ENCODE measurements around the gene GSG1L. TPM values are rescaled to one million over a fixed set of nuclear protein-coding genes. Genes with fewer than 3 reads are reported as not detected.

Gene GSG1L

GRCh38 chr16:27738596-27738995, 324.9 kb downstream of the GSG1L start:
- H3K9ac ChIP-seq (ENCODE audit: low read length): no peak overlapping the region
- no peak overlapping the region for H3K4ac ChIP-seq (ENCODE audit: low read depth in 1 of 2, low read length in 2 of 2)
- H3K18ac ChIP-seq (ENCODE audit: low read depth in 1 of 2, low read length in 2 of 2): no peak overlapping the region
- H3K23ac ChIP-seq (ENCODE audit: low read length in 2 of 2): no peak overlapping the region
- H3K27me3 ChIP-seq (ENCODE audit: control insufficient read depth in 1 of 2, insufficient read depth in 1 of 2, low read length in 2 of 2): no peaks in the 10 kb centered on the region
- H3K14ac ChIP-seq (ENCODE audit: low read length in 2 of 2): no peak overlapping the region
- H2BK120ac ChIP-seq (ENCODE audit: low read depth, low read length): no peak overlapping the region
- H3K36me3 ChIP-seq (ENCODE audit: control insufficient read depth in 1 of 2, insufficient read depth in 2 of 2, low read depth in 1 of 2, low read length in 2 of 2): peaks cover 23 to 26% of the 10 kb centered on the region in 2 experiments
- H3K4me1 ChIP-seq (ENCODE audit: control insufficient read depth, insufficient read depth, low read depth, low read length): peaks cover 6% of the 10 kb centered on the region
- H3K9me3 ChIP-seq (ENCODE audit: control insufficient read depth, low read length): no peaks in the 10 kb centered on the region
- no peak overlapping the region for H2BK15ac ChIP-seq (ENCODE audit: low read depth, poor library complexity, severe bottlenecking)
- H3K4me2 ChIP-seq (ENCODE audit: low read length, poor library complexity, severe bottlenecking): no peak overlapping the region
- WGBS: 94% methylated on average over 11 of the region's 11 CpGs
- no peak overlapping the region for H2AK5ac ChIP-seq (ENCODE audit: low read length, severe bottlenecking)
- no peak overlapping the region for H2BK5ac ChIP-seq (ENCODE audit: low read depth, low read length, poor library complexity, severe bottlenecking)
- H4K91ac ChIP-seq (ENCODE audit: low read length): no peak overlapping the region
- no peak overlapping the region for H3K27ac ChIP-seq (ENCODE audit: low read length, poor library complexity, severe bottlenecking)
- H4K8ac ChIP-seq (ENCODE audit: low read length): no peak overlapping the region
- H3K79me1 ChIP-seq (replicated peaks; ENCODE audit: low read length, poor library complexity, severe bottlenecking): peaks cover 2% of the 10 kb centered on the region
- no peak overlapping the region for H3K4me3 ChIP-seq (ENCODE audit: insufficient read depth in 1 of 2, low read depth in 1 of 2, low read length in 2 of 2)
- no peak overlapping the region for H2BK12ac ChIP-seq (ENCODE audit: low read length in 2 of 2)
- no peak overlapping the region for H2AFZ ChIP-seq (ENCODE audit: low read depth, low read length)
- DNase-seq: no peak

Small RNAs within 50 kb of the gene (small RNA-seq; reads per million reads assigned to genes)
- not detected for gene RNU6-1241P (ENCODE audit: low read depth)
- not detected for gene RNU6-159P (ENCODE audit: low read depth)
